ENCODE data around the gene SNX22.

The SNX22 gene

GRCh38 chr15:64148581-64148980 lies 3.0 kb upstream of the SNX22 start:
- DNase-seq (ENCODE audit: low read depth) = no peak
- H3K4me3 ChIP-seq (ENCODE audit: low read depth, low read length) = no peak overlapping the region
- TF ChIP-seq CTCF (IDR thresholded peaks at IDR 0.05; ENCODE audit: control insufficient read depth, extremely low read depth, insufficient read depth) = no peak

- no peak for DNase-seq (ENCODE audit: low read depth)
- peak; percentile 33; the same call in 1 of the 2 replicates for TF ChIP-seq CTCF (IDR thresholded peaks at IDR 0.05; ENCODE audit: control insufficient read depth, extremely low read depth, insufficient read depth)
Observed at GRCh38 chr15:64149424-64149823, 2.1 kb upstream of the SNX22 start.

GRCh38 chr15:64149893-64150578 lies 1.5 kb upstream of the SNX22 start:
- DNase-seq (ENCODE audit: low read depth) = no peak
- no peak overlapping the region for H3K4me3 ChIP-seq (ENCODE audit: low read depth, low read length)
- no peak for TF ChIP-seq CTCF (IDR thresholded peaks at IDR 0.05; ENCODE audit: control insufficient read depth, extremely low read depth, insufficient read depth)

More at GRCh38 chr15:64149424-64149823, 2.1 kb upstream of the SNX22 start:
- H3K4me3 ChIP-seq (ENCODE audit: low read depth, low read length) = no peak overlapping the region

GRCh38 chr15:64152507-64153387 lies 1.2 kb downstream of the SNX22 start:
- peak overlapping the region; percentile 70 for H3K4me3 ChIP-seq (ENCODE audit: low read depth, low read length)
- TF ChIP-seq CTCF (IDR thresholded peaks at IDR 0.05; ENCODE audit: control insufficient read depth, extremely low read depth, insufficient read depth) = no peak
- DNase-seq (ENCODE audit: low read depth) = no peak

GRCh38 chr15:64153480-64154367 lies 2.2 kb downstream of the SNX22 start:
- no peak overlapping the region for H3K4me3 ChIP-seq (ENCODE audit: low read depth, low read length)
- DNase-seq (ENCODE audit: low read depth) = peak; percentile 50
- TF ChIP-seq CTCF (IDR thresholded peaks at IDR 0.05; ENCODE audit: control insufficient read depth, extremely low read depth, insufficient read depth) = peak; percentile 100

- no peak overlapping the region for H3K4me3 ChIP-seq (ENCODE audit: low read depth, low read length)
- no peak for TF ChIP-seq CTCF (IDR thresholded peaks at IDR 0.05; ENCODE audit: control insufficient read depth, extremely low read depth, insufficient read depth)
- no peak for DNase-seq (ENCODE audit: low read depth)
Observed at GRCh38 chr15:64155802-64156651, 4.5 kb downstream of the SNX22 start.
